Effector memory CD4-positive, alpha-beta T cell (primary cell): ENCODE data around the gene ZBTB46.
"Not testable (repeated sequence)": the region's sequence is repeated elsewhere in the genome, so short reads cannot be mapped to it uniquely, and the experiment has no call there.

Experiments
- DNase-seq, 3 donors: peaks; one replicate each; pipeline ENCODE4 v3.0.0-alpha.2; 2020
- H3K27ac ChIP-seq: 2 replicates; pipeline ENCODE4 v1.7.0; 2013; ENCODE audit warnings: mild to moderate bottlenecking, low read length, moderate library complexity; ENCODE audit not compliant: insufficient read depth, poor library complexity, severe bottlenecking
- H3K27me3 ChIP-seq: replicated peaks from 2 replicates; pipeline ENCODE4 v1.7.0; 2013; ENCODE audit warnings: mild to moderate bottlenecking, low read length; ENCODE audit not compliant: insufficient read depth, control insufficient read depth, poor library complexity, severe bottlenecking
- H3K36me3 ChIP-seq: 2 replicates; pipeline ENCODE4 v1.7.0; 2013; ENCODE audit warnings: mild to moderate bottlenecking, low read length, moderate library complexity; ENCODE audit not compliant: control insufficient read depth, insufficient read depth
- H3K4me1 ChIP-seq: 2 replicates; pipeline ENCODE4 v1.7.0; 2013; ENCODE audit warnings: low read length, mild to moderate bottlenecking; ENCODE audit not compliant: control insufficient read depth, insufficient read depth, poor library complexity, severe bottlenecking
- H3K4me3 ChIP-seq: 2 replicates; pipeline ENCODE4 v1.7.0; 2013; ENCODE audit warnings: low read length, low read depth, mild to moderate bottlenecking; ENCODE audit not compliant: insufficient read depth, poor library complexity, severe bottlenecking
- H3K9me3 ChIP-seq: 2 replicates; pipeline ENCODE4 v1.7.0; 2013; ENCODE audit warnings: mild to moderate bottlenecking, low read length, moderate library complexity; ENCODE audit not compliant: control insufficient read depth

The ZBTB46 gene

DNA sequence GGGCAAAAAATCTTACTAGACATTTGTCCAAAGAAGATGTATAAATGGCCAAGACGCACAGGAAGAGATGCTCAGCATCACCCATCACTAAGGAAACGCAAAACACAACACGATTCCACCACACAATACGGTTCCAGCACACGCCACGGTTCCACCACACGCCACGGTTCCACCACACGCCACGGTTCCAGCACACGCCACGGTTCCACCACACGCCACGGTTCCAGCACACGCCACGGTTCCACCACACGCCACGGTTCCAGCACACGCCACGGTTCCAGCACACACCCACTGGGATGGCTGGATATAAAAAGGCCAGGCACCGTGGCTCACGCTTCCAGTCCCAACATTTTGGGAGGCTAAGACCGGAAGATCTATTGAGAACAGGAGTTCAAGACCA lies 54.2 kb downstream of the ZBTB46 start:
- H3K27ac ChIP-seq, H3K4me1 ChIP-seq, H3K27me3 ChIP-seq, H3K4me3 ChIP-seq, DNase-seq, H3K9me3 ChIP-seq, H3K36me3 ChIP-seq: not testable (repeated sequence)

- no peaks in the 10 kb centered on the region for H3K36me3 ChIP-seq
- H3K4me3 ChIP-seq = no peak overlapping the region
- no peaks in the 10 kb centered on the region for H3K4me1 ChIP-seq
- no peak for DNase-seq
- no peaks in the 10 kb centered on the region for H3K9me3 ChIP-seq
- no peak overlapping the region for H3K27ac ChIP-seq
- no peaks in the 10 kb centered on the region for H3K27me3 ChIP-seq
These were observed 55.7 kb downstream of the ZBTB46 start for GRCh38 chr20:63775096-63775978.

GRCh38 chr20:63774306-63774705 lies 56.8 kb downstream of the ZBTB46 start:
- H3K27ac ChIP-seq = no peak overlapping the region
- no peak for DNase-seq
- H3K9me3 ChIP-seq = no peaks in the 10 kb centered on the region
- H3K4me1 ChIP-seq = no peaks in the 10 kb centered on the region
- no peaks in the 10 kb centered on the region for H3K27me3 ChIP-seq
- H3K36me3 ChIP-seq = no peaks in the 10 kb centered on the region
- H3K4me3 ChIP-seq = no peak overlapping the region

- H3K27me3 ChIP-seq = no peaks in the 10 kb centered on the region
- H3K36me3 ChIP-seq = no peaks in the 10 kb centered on the region
- H3K27ac ChIP-seq = no peak overlapping the region
- no peaks in the 10 kb centered on the region for H3K4me1 ChIP-seq
- no peak overlapping the region for H3K4me3 ChIP-seq
- no peak for DNase-seq
- H3K9me3 ChIP-seq = no peaks in the 10 kb centered on the region
These were observed 57.4 kb downstream of the ZBTB46 start for GRCh38 chr20:63773571-63774241.

GRCh38 chr20:63772781-63773518 lies 58.1 kb downstream of the ZBTB46 start:
- Histone ChIP-seq H3K4me1 (no peaks in the 10 kb centered on the region), H3K27me3 (no peaks in the 10 kb centered on the region), H3K27ac (no peak overlapping the region), H3K9me3 (no peaks in the 10 kb centered on the region), H3K36me3 (no peaks in the 10 kb centered on the region), H3K4me3 (no peak overlapping the region)
- no peak for DNase-seq

- no peaks in the 10 kb centered on the region for H3K4me1 ChIP-seq
- no peak overlapping the region for H3K27ac ChIP-seq
- H3K9me3 ChIP-seq = no peaks in the 10 kb centered on the region
- no peak for DNase-seq
- H3K36me3 ChIP-seq = no peaks in the 10 kb centered on the region
- no peak overlapping the region for H3K4me3 ChIP-seq
- no peaks in the 10 kb centered on the region for H3K27me3 ChIP-seq
These were observed 59.9 kb downstream of the ZBTB46 start for GRCh38 chr20:63771046-63771707.

GRCh38 chr20:63769891-63770474 lies 61.1 kb downstream of the ZBTB46 start:
- no peaks in the 10 kb centered on the region for H3K9me3 ChIP-seq
- DNase-seq = no peak
- H3K27me3 ChIP-seq = no peaks in the 10 kb centered on the region
- no peaks in the 10 kb centered on the region for H3K36me3 ChIP-seq
- H3K27ac ChIP-seq = no peak overlapping the region
- H3K4me3 ChIP-seq = no peak overlapping the region
- H3K4me1 ChIP-seq = no peaks in the 10 kb centered on the region

GRCh38 chr20:63768591-63769515 lies 62.2 kb downstream of the ZBTB46 start:
- Histone ChIP-seq H3K4me1 (no peaks in the 10 kb centered on the region), H3K36me3 (no peaks in the 10 kb centered on the region), H3K4me3 (no peak overlapping the region), H3K9me3 (no peaks in the 10 kb centered on the region), H3K27ac (no peak overlapping the region), H3K27me3 (no peaks in the 10 kb centered on the region)
- no peak for DNase-seq

- Histone ChIP-seq H3K27ac (no peak overlapping the region), H3K4me1 (no peaks in the 10 kb centered on the region), H3K4me3 (no peak overlapping the region), H3K36me3 (no peaks in the 10 kb centered on the region), H3K9me3 (no peaks in the 10 kb centered on the region), H3K27me3 (no peaks in the 10 kb centered on the region)
- DNase-seq = no peak
These were observed 63.2 kb downstream of the ZBTB46 start for GRCh38 chr20:63767886-63768285.
